K562 (cell line): Measurements from ENCODE around the gene CCL22.

Experiments
- EP300 ChIP-seq: IDR thresholded peaks from 2 replicates; pipeline ENCODE4 v1.6.1; 2012; ENCODE audit warnings: low read length, improper control_type of control experiment
- KLF10 ChIP-seq: fragments of 250-450 bp; sonication (Bioruptor Pico); IDR thresholded peaks from 2 replicates; pipeline ENCODE4 v1.6.1; 2021; ENCODE audit warnings: matching md5 sums
- MTA3 ChIP-seq: fragments of 450-650 bp; formaldehyde crosslinking; IDR thresholded peaks from 2 replicates; pipeline ENCODE4 v1.6.1; 2017; ENCODE audit warnings: mild to moderate bottlenecking, borderline replicate concordance
- RBM17 ChIP-seq: fragments of 200-400 bp; formaldehyde crosslinking; IDR thresholded peaks from 2 replicates; pipeline ENCODE4 v1.6.1; 2017; ENCODE audit warnings: low read depth, mild to moderate bottlenecking, low read length, borderline replicate concordance
- REST ChIP-seq, 2 experiments: fragments of 450-650 bp; formaldehyde crosslinking in 1 of 2; IDR thresholded peaks; 2 replicates each; pipeline versions ENCODE4 v1.4.0 to v1.6.1; 2014 to 2020; ENCODE audit warnings: mild to moderate bottlenecking in 2 of 2, borderline replicate concordance in 1 of 2, low read depth in 1 of 2
- SMC3 ChIP-seq: conservative IDR thresholded peaks from 2 replicates; pipeline ENCODE4 v1.6.1; 2011; ENCODE audit warnings: low read depth, low read length, improper control_type of control experiment; ENCODE audit not compliant: insufficient read depth
- SNRNP70 ChIP-seq: fragments of 200-400 bp; formaldehyde crosslinking; optimal IDR thresholded peaks from 2 replicates; pipeline ENCODE3; 2017; ENCODE audit warnings: low read depth, low read length
- ZBTB17 ChIP-seq: fragments of 450-650 bp; formaldehyde crosslinking; IDR thresholded peaks from 2 replicates; pipeline ENCODE4 v1.4.0; 2020; ENCODE audit warnings: mild to moderate bottlenecking
- ZBTB26 ChIP-seq: fragments of 450-650 bp; formaldehyde crosslinking; IDR thresholded peaks from 2 replicates; pipeline ENCODE4 v1.4.0; 2022; ENCODE audit warnings: missing genetic modification characterization
- ZNF3 ChIP-seq: fragments of 250-450 bp; sonication (Bioruptor Pico); IDR thresholded peaks from 2 replicates; pipeline ENCODE4 v1.5.0; 2021; ENCODE audit warnings: mild to moderate bottlenecking, moderate library complexity
- ZNF436 ChIP-seq: fragments of 250-450, 450-650 bp; sonication (Bioruptor Pico); formaldehyde crosslinking; IDR thresholded peaks from 2 replicates; pipeline ENCODE4 v1.7.0; 2020; ENCODE audit warnings: mild to moderate bottlenecking
- ZNF830 ChIP-seq: fragments of 250-450 bp; sonication (Bioruptor Pico); IDR thresholded peaks from 2 replicates; pipeline ENCODE4 v1.5.0; 2021; ENCODE audit warnings: mild to moderate bottlenecking
- TF ChIP-seq, protein P1 (sequence below), 3 experiments: IDR thresholded peaks in 2 of 3; conservative IDR thresholded peaks in 1 of 3; 2 replicates each; pipeline ENCODE4 v1.5.1; 2011 to 2012; ENCODE audit warnings: low read length in 3 of 3, mild to moderate bottlenecking in 3 of 3, control low read depth in 2 of 3, improper control_type of control experiment in 1 of 3, inconsistent platforms in 1 of 3, low read depth in 1 of 3, mixed read lengths in 1 of 3, moderate library complexity in 1 of 3; ENCODE audit not compliant: insufficient read depth in 2 of 3

- no peak for TF ChIP-seq ZNF436 (CRISPR knock-in tag)
- TF ChIP-seq ZBTB17: no peak
- no peak for TF ChIP-seq RBM17
- TF ChIP-seq MTA3: no peak
- TF ChIP-seq KLF10 (CRISPR knock-in tag): no peak
- TF ChIP-seq SNRNP70: no peak
- no peak for TF ChIP-seq EP300
- TF ChIP-seq ZBTB26: no peak
- TF ChIP-seq REST (IDR thresholded peaks at IDR 0.05; ENCODE audit: borderline replicate concordance): no peak
- TF ChIP-seq REST (CRISPR knock-in tag; IDR thresholded peaks at IDR 0.05; ENCODE audit: low read depth): no peak
- no peak for TF ChIP-seq ZNF830 (CRISPR knock-in tag)
- no peak for TF ChIP-seq ZNF3
- TF ChIP-seq, protein P1, sequence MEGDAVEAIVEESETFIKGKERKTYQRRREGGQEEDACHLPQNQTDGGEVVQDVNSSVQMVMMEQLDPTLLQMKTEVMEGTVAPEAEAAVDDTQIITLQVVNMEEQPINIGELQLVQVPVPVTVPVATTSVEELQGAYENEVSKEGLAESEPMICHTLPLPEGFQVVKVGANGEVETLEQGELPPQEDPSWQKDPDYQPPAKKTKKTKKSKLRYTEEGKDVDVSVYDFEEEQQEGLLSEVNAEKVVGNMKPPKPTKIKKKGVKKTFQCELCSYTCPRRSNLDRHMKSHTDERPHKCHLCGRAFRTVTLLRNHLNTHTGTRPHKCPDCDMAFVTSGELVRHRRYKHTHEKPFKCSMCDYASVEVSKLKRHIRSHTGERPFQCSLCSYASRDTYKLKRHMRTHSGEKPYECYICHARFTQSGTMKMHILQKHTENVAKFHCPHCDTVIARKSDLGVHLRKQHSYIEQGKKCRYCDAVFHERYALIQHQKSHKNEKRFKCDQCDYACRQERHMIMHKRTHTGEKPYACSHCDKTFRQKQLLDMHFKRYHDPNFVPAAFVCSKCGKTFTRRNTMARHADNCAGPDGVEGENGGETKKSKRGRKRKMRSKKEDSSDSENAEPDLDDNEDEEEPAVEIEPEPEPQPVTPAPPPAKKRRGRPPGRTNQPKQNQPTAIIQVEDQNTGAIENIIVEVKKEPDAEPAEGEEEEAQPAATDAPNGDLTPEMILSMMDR (IDR thresholded peaks at IDR 0.05 in 2 of 3, conservative IDR thresholded peaks at IDR 0.05 in 1 of 3; ENCODE audit: insufficient read depth in 2 of 3, low read depth in 1 of 3, low read length in 3 of 3): no peak
- no peak for TF ChIP-seq SMC3
Measured at GRCh38 chr16:57386381-57386951, 27.9 kb downstream of the CCL22 start.
